GM12892 (cell line): ENCODE data around the gene LSAMP.
A peak's percentile ranks its signal among the peaks of the same experiment; 100 is the strongest.

Source experiments
- DNase-seq: peaks from one replicate; pipeline ENCODE4 v3.0.0; 2011; ENCODE audit not compliant: insufficient read length
- FAIRE-seq: peaks from 2 replicates; lab custom pipeline; 2011; peaks lifted over from hg19 to GRCh38; lab: Jason Lieb, UNC
- POLR2A ChIP-seq: IDR thresholded peaks from 2 replicates; pipeline ENCODE4 v1.6.1; 2011; ENCODE audit warnings: low read depth, low read length, control low read depth
- POLR2AphosphoS5 ChIP-seq: IDR thresholded peaks from 2 replicates; pipeline ENCODE4 v1.6.1; 2011; ENCODE audit warnings: low read depth, low read length, control low read depth
- TAF1 ChIP-seq: IDR thresholded peaks from 2 replicates; pipeline ENCODE4 v1.6.1; 2011; ENCODE audit warnings: low read depth, mild to moderate bottlenecking, control low read depth, low read length, borderline replicate concordance

Gene LSAMP

DNA sequence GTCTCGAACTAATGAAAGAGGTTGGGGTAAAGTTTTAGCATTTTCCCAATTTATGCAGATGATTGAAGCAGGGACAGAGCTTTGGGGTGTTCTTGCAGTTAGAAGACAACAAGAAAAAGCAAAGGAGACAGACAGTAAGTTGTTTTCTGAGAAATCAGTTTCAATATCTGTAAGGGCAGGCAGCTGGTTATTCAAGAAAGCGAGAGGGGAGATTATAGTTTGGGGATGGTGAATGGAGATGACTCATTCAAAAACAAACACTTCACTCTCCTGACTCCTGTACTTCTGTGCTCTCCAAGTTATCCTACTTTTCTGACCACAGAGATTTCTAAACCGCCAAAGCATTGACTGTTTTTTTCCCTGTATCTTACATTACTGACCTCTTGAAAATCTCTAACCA lies 469.9 kb downstream of the LSAMP start:
- no peak for FAIRE-seq

DNA sequence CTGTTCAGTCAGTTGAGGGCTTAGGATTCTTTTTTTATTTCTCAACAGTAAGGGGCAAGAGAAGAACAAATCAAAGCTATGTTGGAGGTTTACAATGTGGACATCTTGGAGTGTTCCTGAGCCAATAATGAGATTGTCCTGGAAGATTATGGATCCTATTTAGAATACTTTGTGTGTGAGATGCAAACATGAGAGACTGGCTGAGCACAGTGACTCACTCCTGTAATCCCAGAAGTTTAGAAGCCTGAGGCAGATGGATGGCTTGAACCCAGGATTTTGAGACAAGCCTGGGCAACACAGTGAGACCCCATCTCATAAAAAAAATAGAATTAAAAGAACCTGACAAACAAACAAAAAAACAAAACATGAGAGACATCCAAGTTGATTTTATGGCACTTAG lies 470.3 kb downstream of the LSAMP start:
- FAIRE-seq (no peak), DNase-seq (no peak)
- TF ChIP-seq POLR2A (no peak), TAF1 (no peak), POLR2AphosphoS5 (no peak)

More for the DNA sequence above, 469.9 kb downstream of the LSAMP start:
- DNase-seq = no peak
- TF ChIP-seq TAF1 = no peak
- no peak for TF ChIP-seq POLR2A
- no peak for TF ChIP-seq POLR2AphosphoS5

GRCh38 chr3:115968871-115969270 lies 476.4 kb downstream of the LSAMP start:
- FAIRE-seq = no peak
- TF ChIP-seq POLR2A (no peak), POLR2AphosphoS5 (no peak), TAF1 (no peak)

DNA sequence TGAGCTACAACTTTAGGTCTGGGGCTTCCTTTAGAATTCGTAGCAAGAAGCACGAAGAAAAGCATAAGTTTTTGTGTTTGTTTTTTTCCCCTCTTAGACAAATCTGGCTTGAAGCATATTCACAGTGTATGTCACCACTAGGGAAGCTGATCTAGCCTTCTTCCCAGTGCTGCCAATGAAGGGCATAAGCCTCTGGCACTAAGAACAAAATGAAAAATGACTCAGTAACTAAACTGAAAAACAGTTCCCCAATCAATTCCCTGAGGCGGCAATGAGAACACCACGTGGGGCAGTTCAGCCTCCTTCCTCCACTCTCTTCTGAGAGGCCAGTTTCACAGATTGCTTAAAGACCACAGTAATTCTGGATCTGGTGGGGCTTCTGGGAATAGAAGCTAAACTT lies 483.9 kb downstream of the LSAMP start:
- TF ChIP-seq POLR2AphosphoS5 = no peak
- TF ChIP-seq POLR2A = no peak
- TF ChIP-seq TAF1 = no peak
- no peak for DNase-seq
- no peak for FAIRE-seq

More at GRCh38 chr3:115968871-115969270, 476.4 kb downstream of the LSAMP start:
- DNase-seq = no peak

- FAIRE-seq = no peak
- TF ChIP-seq POLR2A (no peak), TAF1 (no peak), POLR2AphosphoS5 (no peak)
These were observed 484.5 kb downstream of the LSAMP start for GRCh38 chr3:115960799-115961198.

GRCh38 chr3:115958526-115958925 lies 486.8 kb downstream of the LSAMP start:
- FAIRE-seq = no peak
- no peak for TF ChIP-seq POLR2AphosphoS5
- no peak for TF ChIP-seq TAF1
- TF ChIP-seq POLR2A = no peak
- DNase-seq = no peak

More at GRCh38 chr3:115960799-115961198, 484.5 kb downstream of the LSAMP start:
- no peak for DNase-seq

- DNase-seq (no peak), FAIRE-seq (no peak)
- TF ChIP-seq POLR2AphosphoS5 = no peak
These were observed 498.0 kb downstream of the LSAMP start for GRCh38 chr3:115947325-115947724.

DNA sequence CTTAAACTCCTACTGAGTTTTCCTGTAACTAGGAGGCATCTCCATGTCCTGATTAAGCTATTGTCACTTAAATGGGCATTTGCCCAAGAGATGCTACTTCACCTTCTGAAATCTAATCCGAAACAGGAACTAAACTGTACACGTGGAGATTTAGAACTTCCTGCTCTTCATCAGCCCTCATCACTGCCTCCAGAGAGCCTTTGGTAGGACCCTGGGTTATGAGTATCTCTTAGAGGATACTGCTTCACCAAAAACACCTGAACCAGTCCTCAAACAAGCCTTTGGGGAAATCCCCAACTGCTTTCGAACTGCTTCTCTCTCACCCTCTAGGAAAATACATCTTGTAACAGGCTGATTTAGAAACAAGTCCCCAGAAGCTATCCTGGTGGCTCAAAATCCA lies 501.7 kb downstream of the LSAMP start:
- DNase-seq = no peak
- FAIRE-seq = peak; percentile 76
- TF ChIP-seq TAF1 = no peak

GRCh38 chr3:115937054-115937453 lies 508.2 kb downstream of the LSAMP start:
- no peak for TF ChIP-seq POLR2AphosphoS5
- TF ChIP-seq TAF1 = no peak
- no peak for TF ChIP-seq POLR2A
- FAIRE-seq = no peak
- DNase-seq = no peak

DNA sequence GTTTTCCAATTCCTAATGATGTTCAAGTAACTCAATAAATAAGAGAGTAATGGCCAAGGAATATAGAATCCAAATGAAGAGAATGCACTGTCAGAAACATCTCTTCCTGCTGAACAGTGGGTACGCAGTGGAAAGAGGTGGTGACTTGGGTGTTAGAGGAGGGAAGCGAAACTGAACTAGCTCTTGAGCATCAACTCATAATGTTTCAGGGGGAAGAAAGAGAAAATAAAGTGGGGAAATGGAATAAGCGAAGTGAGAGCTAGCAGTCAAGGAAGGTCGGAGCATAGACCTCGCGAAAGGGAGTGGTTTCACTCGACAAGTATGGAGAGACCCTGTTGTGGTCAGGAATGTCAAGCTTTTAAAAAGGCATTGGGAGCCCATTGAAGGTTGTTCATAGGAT lies 512.5 kb downstream of the LSAMP start:
- FAIRE-seq (peak; percentile 73), DNase-seq (no peak)
- no peak for TF ChIP-seq POLR2AphosphoS5
- no peak for TF ChIP-seq TAF1
- TF ChIP-seq POLR2A = no peak

DNA sequence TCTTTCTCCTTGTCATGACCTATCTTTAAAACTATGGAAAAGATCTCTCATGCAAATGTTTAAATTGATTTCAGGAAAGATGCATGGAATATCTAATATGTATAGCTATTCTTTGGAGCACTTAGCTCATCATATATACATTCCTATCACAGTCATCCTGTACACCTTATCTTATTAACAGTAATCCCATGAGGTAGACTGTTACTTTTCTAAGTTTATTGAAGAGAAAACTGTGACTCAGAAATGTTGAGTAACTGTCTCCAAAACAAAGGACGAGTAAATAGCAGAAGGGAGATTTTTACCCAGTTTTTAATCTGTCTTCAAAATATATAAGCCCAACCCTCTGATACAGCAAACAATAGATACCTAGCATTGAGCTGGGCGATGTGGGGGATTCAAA lies 513.7 kb downstream of the LSAMP start:
- FAIRE-seq (peak; percentile 81), DNase-seq (no peak)
- no peak for TF ChIP-seq POLR2AphosphoS5
- TF ChIP-seq POLR2A = no peak
- no peak for TF ChIP-seq TAF1

GRCh38 chr3:115930922-115931321 lies 514.4 kb downstream of the LSAMP start:
- FAIRE-seq = no peak
- no peak for TF ChIP-seq POLR2A
- no peak for TF ChIP-seq TAF1
- no peak for TF ChIP-seq POLR2AphosphoS5
- no peak for DNase-seq

DNA sequence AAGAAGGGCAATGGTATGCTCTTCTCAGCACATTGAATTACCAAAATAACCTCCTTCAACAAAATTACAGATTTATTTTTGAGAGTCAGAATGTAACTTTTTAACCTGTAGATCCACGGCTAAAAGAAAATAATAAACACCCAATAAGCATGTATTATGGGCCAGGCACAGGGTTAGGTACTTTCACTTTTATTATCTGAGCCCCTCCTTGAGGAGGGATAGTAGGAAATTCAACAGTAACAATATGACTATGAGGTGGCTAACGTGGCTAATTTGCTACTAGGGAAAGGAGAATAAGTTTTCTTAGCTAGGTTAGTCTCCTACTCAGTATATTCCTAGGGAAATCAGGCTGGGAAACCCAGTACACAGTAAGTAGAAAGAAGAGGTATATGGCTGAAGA lies 515.1 kb downstream of the LSAMP start:
- FAIRE-seq = peak; percentile 54
- TF ChIP-seq TAF1 = no peak
- no peak for TF ChIP-seq POLR2AphosphoS5
- TF ChIP-seq POLR2A = no peak
- DNase-seq = no peak
